WI38 (cell line): ENCODE results near the gene SMYD3.

Experiments used
- H3K4me3 ChIP-seq: 2 replicates; pipeline ENCODE4 v1.5.1; 2011; ENCODE audit warnings: low read depth, mild to moderate bottlenecking, control low read depth, low read length
- CTCF ChIP-seq: IDR thresholded peaks from 2 replicates; pipeline ENCODE4 v1.5.1; 2012; ENCODE audit warnings: low read depth, mild to moderate bottlenecking, control low read depth, low read length

The SMYD3 gene

GRCh38 chr1:246515390-246516005 lies 8.4 kb upstream of the SMYD3 start:
- H3K4me3 ChIP-seq, result no peak overlapping the region
- no peak for TF ChIP-seq CTCF

- TF ChIP-seq CTCF, result no peak
- H3K4me3 ChIP-seq, result peak overlapping the region; percentile 8
Measured at GRCh38 chr1:246513619-246514343, 6.7 kb upstream of the SMYD3 start.

- TF ChIP-seq CTCF, result no peak
- no peak overlapping the region for H3K4me3 ChIP-seq
Measured at GRCh38 chr1:246513041-246513440, 6.0 kb upstream of the SMYD3 start.

- H3K4me3 ChIP-seq, result no peak overlapping the region
- no peak for TF ChIP-seq CTCF
Measured at GRCh38 chr1:246512635-246513034, 5.6 kb upstream of the SMYD3 start.

- H3K4me3 ChIP-seq, result no peak overlapping the region
- no peak for TF ChIP-seq CTCF
Measured at GRCh38 chr1:246512230-246512629, 5.2 kb upstream of the SMYD3 start.

- TF ChIP-seq CTCF, result no peak
- no peak overlapping the region for H3K4me3 ChIP-seq
Measured at GRCh38 chr1:246511203-246511602, 4.1 kb upstream of the SMYD3 start.
